ENCODE measurements around the gene FLNB.

GRCh38 chr3:58198804-58199203, 190.6 kb downstream of the FLNB start:
- no peak for TF ChIP-seq CTCF (IDR thresholded peaks at IDR 0.05)
- no peak for TF ChIP-seq POLR2AphosphoS5 (IDR thresholded peaks at IDR 0.05; ENCODE audit: low read depth, low read length)

Measured in Panc1 (cell line).